ENCODE results near the gene MARCKS. TPM values are rescaled to one million over a fixed set of nuclear protein-coding genes. Genes with fewer than 3 reads are reported as not detected.
A peak's percentile ranks its signal among the peaks of the same experiment; 100 is the strongest.

MARCKS gene
- total and polyA plus RNA-seq, 3 experiments from 2014 or later, result 0.96 to 1.1 TPM; not detected in 1

GRCh38 chr6:113855500-113856374 lies 1.4 kb upstream of the MARCKS start:
- Histone ChIP-seq H3K36me3 (ENCODE audit: insufficient read depth, low read length) (no peaks in the 10 kb centered on the region), H3K27me3 (ENCODE audit: insufficient read depth, low read length, poor library complexity, severe bottlenecking) (peaks cover 49% of the 10 kb centered on the region), H3K27ac (ENCODE audit: low read depth, low read length) (no peak overlapping the region), H3K4me3 (ENCODE audit: low read length) (no peak overlapping the region), H3K4me1 (ENCODE audit: insufficient read depth, low read length) (peaks cover 30% of the 10 kb centered on the region), H3K9me3 (ENCODE audit: low read length) (no peaks in the 10 kb centered on the region)
- peaks cover 3 to 15% (median 11%) of the 10 kb centered on the region in 3 donors for H3K4me1 Mint-ChIP-seq
- no peaks in the 10 kb centered on the region for H3K36me3 Mint-ChIP-seq
- peaks cover 4 to 15% (median 12%) of the 10 kb centered on the region in 5 donors for H3K9me3 Mint-ChIP-seq
- peaks cover 26 to 37% of the 10 kb centered on the region in 2 donors for H3K27me3 Mint-ChIP-seq
- peak in 1 of 5 donors; percentile 7 for DNase-seq
- ChIA-PET POLR2A (interaction anchor here (0.5 kb wide), 1 partner anchor 1677 kb away, joined by 4 read pairs; no protein-coding TSS in a partner anchor), CTCF (no interaction called here)
- peak overlapping the region in 1 of 8 donors; percentile 41 for H3K27ac Mint-ChIP-seq
- H3K4me3 Mint-ChIP-seq, result peak overlapping the region in 4 of 7 donors; percentile 41 to 64 (median 54)

GRCh38 chr6:113856375-113856624 lies 845 bp upstream of the MARCKS start:
- no peak overlapping the region for H3K4me3 Mint-ChIP-seq
- DNase-seq, result peak in 1 of 5 donors; percentile 8
- no peaks in the 10 kb centered on the region for H3K36me3 Mint-ChIP-seq
- peaks cover 49% of the 10 kb centered on the region for H3K27me3 ChIP-seq (ENCODE audit: insufficient read depth, low read length, poor library complexity, severe bottlenecking)
- H3K4me3 ChIP-seq (ENCODE audit: low read length), result peak overlapping the region; percentile 52
- H3K9me3 Mint-ChIP-seq, result peaks cover 4 to 16% (median 13%) of the 10 kb centered on the region in 5 donors
- peaks cover 30% of the 10 kb centered on the region for H3K4me1 ChIP-seq (ENCODE audit: insufficient read depth, low read length)
- H3K27ac Mint-ChIP-seq, result no peak overlapping the region
- peaks cover 5 to 15% (median 12%) of the 10 kb centered on the region in 3 donors for H3K4me1 Mint-ChIP-seq
- H3K36me3 ChIP-seq (ENCODE audit: insufficient read depth, low read length), result no peaks in the 10 kb centered on the region
- no peak overlapping the region for H3K27ac ChIP-seq (ENCODE audit: low read depth, low read length)
- ChIA-PET POLR2A (no interaction called here), CTCF (no interaction called here)
- peaks cover 29 to 39% of the 10 kb centered on the region in 2 donors for H3K27me3 Mint-ChIP-seq
- H3K9me3 ChIP-seq (ENCODE audit: low read length), result no peaks in the 10 kb centered on the region

- Histone ChIP-seq H3K4me3 (ENCODE audit: low read length) (peak overlapping the region; percentile 61), H3K4me1 (ENCODE audit: insufficient read depth, low read length) (peaks cover 30% of the 10 kb centered on the region), H3K27ac (ENCODE audit: low read depth, low read length) (no peak overlapping the region), H3K9me3 (ENCODE audit: low read length) (no peaks in the 10 kb centered on the region), H3K27me3 (ENCODE audit: insufficient read depth, low read length, poor library complexity, severe bottlenecking) (peaks cover 44% of the 10 kb centered on the region), H3K36me3 (ENCODE audit: insufficient read depth, low read length) (no peaks in the 10 kb centered on the region)
- peaks cover 5 to 15% (median 12%) of the 10 kb centered on the region in 3 donors for H3K4me1 Mint-ChIP-seq
- peaks cover 39 to 41% of the 10 kb centered on the region in 2 donors for H3K27me3 Mint-ChIP-seq
- POLR2A ChIA-PET, result no interaction called here
- H3K9me3 Mint-ChIP-seq, result peaks cover 4 to 16% (median 12%) of the 10 kb centered on the region in 5 donors
- CTCF ChIA-PET, result no interaction called here
- H3K4me3 Mint-ChIP-seq, result peak overlapping the region in 1 of 7 donors; percentile 87
- peak in 1 of 5 donors; percentile 8 for DNase-seq
- H3K27ac Mint-ChIP-seq, result peak overlapping the region in 3 of 8 donors; percentile 41 to 80 (median 66)
- H3K36me3 Mint-ChIP-seq, result no peaks in the 10 kb centered on the region
These were observed 673 bp downstream of the MARCKS start for GRCh38 chr6:113857556-113858479.

- peaks cover 30% of the 10 kb centered on the region for H3K4me1 ChIP-seq (ENCODE audit: insufficient read depth, low read length)
- peak; percentile 45 to 77 (median 68) for DNase-seq
- Mint-ChIP-seq H3K27me3 (peaks cover 32 to 33% of the 10 kb centered on the region in 2 donors), H3K36me3 (no peaks in the 10 kb centered on the region), H3K9me3 (peaks cover 4 to 16% (median 12%) of the 10 kb centered on the region in 5 donors), H3K27ac (peak overlapping the region in 1 of 8 donors; percentile 41), H3K4me3 (peak overlapping the region in 5 of 7 donors; percentile 48 to 87 (median 55)), H3K4me1 (peaks cover 5 to 15% (median 12%) of the 10 kb centered on the region in 3 donors)
- POLR2A ChIA-PET, result no interaction called here
- H3K27me3 ChIP-seq (ENCODE audit: insufficient read depth, low read length, poor library complexity, severe bottlenecking), result peaks cover 44% of the 10 kb centered on the region
- CTCF ChIA-PET, result interaction anchor here (1.1 to 1.5 kb wide), 3 partner anchors 11 to 1679 kb away, joined by 3 to 5 read pairs (median 3); no protein-coding TSS in a partner anchor
- H3K9me3 ChIP-seq (ENCODE audit: low read length), result no peaks in the 10 kb centered on the region
- H3K36me3 ChIP-seq (ENCODE audit: insufficient read depth, low read length), result no peaks in the 10 kb centered on the region
- H3K4me3 ChIP-seq (ENCODE audit: low read length), result peak overlapping the region; percentile 61
- H3K27ac ChIP-seq (ENCODE audit: low read depth, low read length), result no peak overlapping the region
These were observed 1.6 kb downstream of the MARCKS start for GRCh38 chr6:113858480-113859348.

GRCh38 chr6:113859349-113860180 lies 2.4 kb downstream of the MARCKS start:
- ChIA-PET POLR2A (no interaction called here), CTCF (interaction anchor here (1.1 to 1.5 kb wide), 3 partner anchors 10 to 1679 kb away, joined by 3 to 5 read pairs (median 3); no protein-coding TSS in a partner anchor)
- Mint-ChIP-seq H3K9me3 (peaks cover 4 to 14% (median 10%) of the 10 kb centered on the region in 5 donors), H3K4me3 (peak overlapping the region in 5 of 7 donors; percentile 48 to 61 (median 55)), H3K36me3 (no peaks in the 10 kb centered on the region), H3K4me1 (peaks cover 5 to 15% (median 9%) of the 10 kb centered on the region in 3 donors), H3K27me3 (peaks cover 27 to 32% of the 10 kb centered on the region in 2 donors), H3K27ac (no peak overlapping the region)
- no peaks in the 10 kb centered on the region for H3K9me3 ChIP-seq (ENCODE audit: low read length)
- peaks cover 35% of the 10 kb centered on the region for H3K27me3 ChIP-seq (ENCODE audit: insufficient read depth, low read length, poor library complexity, severe bottlenecking)
- H3K36me3 ChIP-seq (ENCODE audit: insufficient read depth, low read length), result no peaks in the 10 kb centered on the region
- no peak for DNase-seq
- H3K4me1 ChIP-seq (ENCODE audit: insufficient read depth, low read length), result peaks cover 30% of the 10 kb centered on the region
- H3K27ac ChIP-seq (ENCODE audit: low read depth, low read length), result no peak overlapping the region
- peak overlapping the region; percentile 61 for H3K4me3 ChIP-seq (ENCODE audit: low read length)

- H3K4me3 ChIP-seq (ENCODE audit: low read length), result no peak overlapping the region
- peaks cover 24 to 31% of the 10 kb centered on the region in 2 donors for H3K27me3 Mint-ChIP-seq
- no peaks in the 10 kb centered on the region for H3K36me3 Mint-ChIP-seq
- no peaks in the 10 kb centered on the region for H3K9me3 ChIP-seq (ENCODE audit: low read length)
- H3K4me1 Mint-ChIP-seq, result peaks cover 5 to 15% (median 8%) of the 10 kb centered on the region in 3 donors
- H3K4me3 Mint-ChIP-seq, result peak overlapping the region in 4 of 7 donors; percentile 51 to 63 (median 54)
- POLR2A ChIA-PET, result no interaction called here
- H3K27ac Mint-ChIP-seq, result no peak overlapping the region
- CTCF ChIA-PET, result interaction anchor here (1.1 to 1.5 kb wide), 2 partner anchors 9 to 554 kb away, joined by 3 read pairs; no protein-coding TSS in a partner anchor
- H3K4me1 ChIP-seq (ENCODE audit: insufficient read depth, low read length), result peaks cover 30% of the 10 kb centered on the region
- H3K27ac ChIP-seq (ENCODE audit: low read depth, low read length), result no peak overlapping the region
- no peak for DNase-seq
- no peaks in the 10 kb centered on the region for H3K36me3 ChIP-seq (ENCODE audit: insufficient read depth, low read length)
- H3K27me3 ChIP-seq (ENCODE audit: insufficient read depth, low read length, poor library complexity, severe bottlenecking), result peaks cover 31% of the 10 kb centered on the region
- H3K9me3 Mint-ChIP-seq, result peaks cover 4 to 12% (median 10%) of the 10 kb centered on the region in 5 donors
These were observed 3.2 kb downstream of the MARCKS start for GRCh38 chr6:113860181-113860955.

Data from CD8-positive, alpha-beta memory T cell (primary cell).